Fibroblast of skin of right biceps (primary cell): ENCODE results near the gene TTBK2.

Experiments
- DNase-seq: peaks from one replicate; pipeline ENCODE4 v3.0.0-alpha.2; 2013

Gene TTBK2

DNA sequence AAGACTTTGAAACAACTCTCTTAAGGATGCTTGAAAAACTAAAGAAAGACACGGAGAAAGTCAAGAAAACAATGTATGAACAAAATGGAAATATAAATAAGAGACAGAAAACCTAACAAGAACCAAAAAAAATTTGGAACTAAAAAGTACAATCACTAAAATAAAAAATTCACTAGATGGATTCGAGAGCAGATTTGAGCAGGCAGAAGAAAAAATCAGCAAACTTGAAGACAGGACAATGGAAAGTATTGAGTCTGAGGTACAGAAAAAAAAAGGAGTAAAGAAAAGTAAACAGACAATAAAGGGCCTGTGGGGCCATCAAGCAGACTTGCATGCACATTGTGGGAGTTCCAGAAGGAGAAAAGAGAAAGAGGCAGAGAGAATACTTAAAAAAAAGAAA is 170.3 kb downstream of the TTBK2 start:
- no peak for DNase-seq

GRCh38 chr15:42749266-42749665 is 171.3 kb downstream of the TTBK2 start:
- DNase-seq: no peak

DNA sequence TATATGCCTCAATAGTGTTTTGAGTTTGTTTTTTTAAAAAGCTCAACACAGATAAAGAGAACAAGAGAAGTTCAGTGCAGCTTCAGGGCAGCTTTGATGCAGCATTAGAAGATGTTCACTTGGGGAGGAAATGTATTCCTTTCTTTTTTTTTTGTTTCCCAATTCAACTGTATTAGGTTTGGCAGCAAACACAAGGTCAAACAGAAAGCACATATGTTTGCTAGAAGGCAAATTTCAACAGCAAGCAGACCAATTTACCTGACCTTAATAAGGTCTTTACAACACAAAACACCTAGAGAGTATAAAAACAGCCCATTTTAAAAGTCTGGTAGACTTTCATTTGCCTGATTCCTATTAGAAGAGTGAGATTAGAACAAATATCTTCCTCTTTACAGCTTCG is 176.4 kb downstream of the TTBK2 start:
- DNase-seq: no peak

- no peak for DNase-seq
Observed at GRCh38 chr15:42742149-42742548, 178.4 kb downstream of the TTBK2 start.

- DNase-seq: peak; percentile 61
Observed at GRCh38 chr15:42741710-42742109, 178.9 kb downstream of the TTBK2 start.

DNA sequence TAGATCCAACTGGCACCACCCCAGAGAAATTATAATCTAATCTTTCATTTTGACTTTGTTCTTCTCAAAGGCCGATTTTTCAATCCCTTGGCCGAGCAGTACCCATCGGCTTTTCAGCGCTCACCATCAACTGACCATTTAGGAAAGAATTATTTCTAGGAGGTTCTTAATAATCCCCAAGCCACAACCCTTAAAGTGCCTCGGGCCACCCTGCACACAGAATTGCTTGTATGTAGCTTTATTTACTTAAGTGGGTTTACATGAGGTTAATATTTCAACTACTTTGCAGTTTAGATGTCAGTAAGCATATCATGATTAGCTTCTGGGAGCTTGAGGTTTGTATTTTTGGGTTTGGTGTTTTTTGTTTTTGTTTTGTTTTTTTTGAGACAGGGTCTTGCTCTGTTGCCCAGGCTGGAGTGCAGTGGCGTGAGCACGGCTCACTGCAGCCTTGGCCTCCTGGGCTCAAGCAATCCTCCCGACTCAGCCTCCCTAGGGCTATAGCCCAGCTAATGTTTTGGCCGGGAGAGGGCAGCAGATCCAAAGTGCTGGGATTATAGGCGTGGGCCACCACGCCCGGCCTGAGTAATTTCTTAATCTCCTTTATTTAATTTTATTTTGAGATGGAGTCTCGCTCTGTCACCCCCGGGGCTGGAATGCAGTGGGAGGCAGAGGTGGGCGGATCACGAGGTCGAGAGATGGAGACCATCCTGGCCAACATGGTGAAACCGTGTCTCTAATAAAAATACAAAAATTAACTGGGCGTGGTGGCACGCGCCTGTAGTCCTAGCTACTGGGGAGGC is 182.8 kb downstream of the TTBK2 start:
- no peak for DNase-seq

GRCh38 chr15:42736793-42737528 is 183.6 kb downstream of the TTBK2 start, which contains the start of gene CDAN1:
TSS of gene CDAN1 (minus strand) at chr15:42737128. CDS start at chr15:42737102, 26 bp downstream.
- DNase-seq: peak; percentile 84

DNA sequence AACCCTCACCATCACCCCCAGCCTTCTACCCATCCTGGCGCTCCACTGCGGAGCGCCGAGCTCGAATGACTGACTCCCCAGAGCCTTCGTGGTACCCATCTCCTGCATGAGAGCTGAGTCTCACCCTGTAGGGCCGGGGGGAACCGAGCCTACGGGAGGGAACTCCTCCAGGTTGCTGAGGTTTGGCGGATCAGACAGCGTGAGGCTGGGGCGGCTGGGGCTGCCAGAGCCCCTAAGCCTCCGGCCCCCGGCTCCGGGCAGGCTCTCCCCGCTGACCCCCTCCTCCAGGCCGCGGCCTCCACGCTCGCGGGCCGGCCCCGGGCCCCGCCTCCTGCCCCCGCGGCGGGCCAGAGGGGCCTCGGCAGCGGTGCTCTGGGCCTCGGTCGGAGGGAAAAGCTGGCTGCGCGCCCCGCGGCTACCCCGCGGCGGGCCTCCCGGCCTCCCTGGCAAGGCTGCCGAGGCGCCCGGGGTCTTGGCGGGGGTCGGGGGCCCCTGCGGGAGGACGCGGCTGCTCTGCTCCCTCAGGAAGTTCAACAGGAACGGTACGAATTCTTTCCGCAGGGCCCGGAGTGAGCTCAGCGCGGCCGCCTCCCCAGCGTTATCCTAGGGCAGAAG is 184.3 kb downstream of the TTBK2 start:
- DNase-seq: no peak

GRCh38 chr15:42735382-42736165 is 185.0 kb downstream of the TTBK2 start:
- no peak for DNase-seq

- DNase-seq: no peak
Observed at GRCh38 chr15:42734076-42734672, 186.4 kb downstream of the TTBK2 start.

DNA sequence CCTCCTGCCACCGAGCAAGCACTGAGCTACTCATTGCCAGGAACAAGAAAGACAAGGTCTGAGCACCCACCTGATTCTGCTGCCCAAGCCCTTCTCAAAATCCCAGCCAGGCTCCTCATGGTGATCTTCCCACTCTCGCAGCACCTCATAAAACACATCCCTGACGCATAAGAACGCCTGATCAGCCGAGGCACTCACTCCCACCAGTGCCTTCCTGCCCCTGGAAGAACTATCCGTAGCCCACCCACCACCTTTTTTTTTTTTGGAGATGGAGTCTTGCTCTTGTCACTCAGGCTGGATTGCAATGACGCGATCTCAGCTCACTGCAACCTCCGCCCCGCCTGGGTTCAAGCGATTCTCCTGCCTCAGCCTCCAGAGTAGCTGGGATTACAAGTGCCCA is 187.6 kb downstream of the TTBK2 start:
- DNase-seq: no peak

- DNase-seq: no peak
Observed at GRCh38 chr15:42732095-42732827, 188.3 kb downstream of the TTBK2 start.

GRCh38 chr15:42731461-42731860 is 189.1 kb downstream of the TTBK2 start:
- DNase-seq: no peak

DNA sequence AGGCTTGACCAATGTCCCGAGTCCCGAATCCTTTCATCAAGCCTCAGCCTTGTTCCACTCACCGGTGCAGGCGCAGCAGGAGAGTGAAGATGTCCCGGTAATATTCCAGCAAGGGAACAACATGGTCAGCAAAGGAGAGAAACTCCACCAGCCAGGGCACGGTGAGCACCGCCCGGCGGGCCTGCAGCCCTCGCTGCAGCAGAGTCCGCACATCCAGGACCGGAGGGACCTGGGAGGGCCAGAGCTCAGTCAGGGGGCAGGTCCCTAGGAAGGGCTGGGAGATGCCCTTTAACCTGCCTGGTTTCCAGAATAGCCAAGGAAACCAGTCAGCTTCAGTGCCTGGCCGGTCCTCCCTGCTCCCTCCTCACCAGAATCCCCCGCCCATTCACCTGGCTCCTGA is 190.0 kb downstream of the TTBK2 start:
- no peak for DNase-seq

DNA sequence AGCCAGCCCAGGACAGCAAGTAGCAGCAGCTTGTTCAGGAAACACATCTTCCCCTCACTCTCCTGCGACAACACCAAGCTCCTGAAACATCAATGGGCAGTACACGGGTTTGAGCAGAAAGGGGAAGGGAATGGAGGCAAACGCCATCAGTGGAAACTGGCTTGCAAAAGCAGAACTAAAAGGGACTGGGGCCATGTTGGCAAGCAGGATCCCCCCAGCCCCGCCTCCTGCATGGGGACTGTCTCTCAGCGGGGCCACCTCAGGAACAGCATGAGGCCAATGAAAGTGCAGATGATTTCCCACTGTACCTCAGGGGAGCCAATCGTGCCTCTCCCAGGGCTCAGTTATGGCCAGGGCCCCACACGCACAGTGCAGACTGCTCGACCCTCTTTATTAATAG is 190.4 kb downstream of the TTBK2 start:
- DNase-seq: no peak

DNA sequence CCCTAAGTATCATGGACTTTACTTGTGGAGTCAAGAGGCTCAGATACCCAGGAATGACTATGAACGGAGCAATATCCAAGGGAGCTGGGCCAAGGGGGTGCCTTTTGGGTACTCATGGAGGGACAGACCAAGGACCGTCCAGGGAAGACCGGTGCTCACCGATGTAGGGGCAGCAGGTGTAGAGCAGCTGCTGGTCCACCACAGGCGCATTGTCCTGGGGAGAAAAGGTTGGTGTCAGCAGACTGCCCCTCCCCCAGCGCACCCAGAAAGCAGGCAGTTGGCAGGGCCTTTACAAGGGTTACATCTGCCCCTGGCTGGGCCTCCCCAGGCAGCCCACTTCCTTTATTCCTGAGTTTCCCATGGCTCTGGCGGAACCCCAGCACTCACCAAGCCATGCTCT is 191.2 kb downstream of the TTBK2 start:
- no peak for DNase-seq

GRCh38 chr15:42728972-42729371 is 191.6 kb downstream of the TTBK2 start:
- no peak for DNase-seq

DNA sequence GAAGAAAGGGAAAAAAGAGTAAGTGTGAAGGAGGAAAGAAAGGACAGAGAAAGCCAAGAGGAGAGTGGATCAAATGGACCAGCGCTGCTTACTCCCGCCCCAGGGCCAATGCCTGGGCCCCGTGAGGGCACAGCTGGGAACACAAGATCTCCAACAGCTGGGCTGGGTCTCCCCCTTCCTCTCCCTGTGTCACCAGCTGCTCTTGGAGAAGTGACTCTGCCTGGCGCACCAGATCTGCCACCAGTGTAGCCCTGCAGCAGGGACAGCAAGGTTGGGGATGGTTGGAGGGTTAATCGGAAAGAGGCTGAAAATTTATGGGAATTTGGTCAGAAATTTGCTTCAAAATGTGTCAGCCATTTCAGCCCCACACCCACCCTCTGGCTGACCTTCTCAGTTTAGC is 192.0 kb downstream of the TTBK2 start:
- DNase-seq: no peak

DNA sequence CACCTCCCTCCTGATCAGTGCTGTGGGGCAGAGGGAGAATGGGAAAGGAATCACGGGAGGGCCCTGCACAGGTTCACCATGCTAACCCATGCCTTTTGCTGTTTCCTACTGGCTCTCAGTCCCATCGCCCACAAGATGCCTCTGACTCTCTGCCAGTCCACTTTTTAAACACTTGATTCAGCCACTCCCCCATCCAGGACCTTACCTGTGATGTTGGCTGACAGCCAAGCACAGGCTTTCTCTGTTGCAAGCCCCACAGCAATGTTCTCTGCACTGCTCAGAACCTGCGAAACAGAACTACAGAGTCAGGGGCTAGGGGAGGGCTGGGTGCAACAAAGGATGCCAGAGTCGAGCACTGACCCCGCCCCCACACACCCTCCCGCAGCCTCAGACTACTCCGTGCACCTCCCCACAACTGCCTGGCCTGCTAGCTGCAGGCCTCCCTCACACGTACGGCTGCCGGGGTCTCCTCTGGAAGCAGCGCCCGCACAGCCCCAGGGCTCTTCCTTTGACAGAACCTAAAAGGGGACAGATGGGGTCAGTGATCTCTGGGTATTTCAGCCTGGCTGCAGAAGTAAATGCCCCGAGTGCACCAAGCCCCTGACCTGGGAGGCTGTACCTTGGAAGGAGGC is 192.7 kb downstream of the TTBK2 start:
- no peak for DNase-seq

GRCh38 chr15:42726114-42726513 is 194.5 kb downstream of the TTBK2 start:
- no peak for DNase-seq

- no peak for DNase-seq
Observed at GRCh38 chr15:42725331-42725903, 195.2 kb downstream of the TTBK2 start.
